HFFc6 (cell line): ENCODE data around the gene KIAA2012. TPM values are rescaled to one million over a fixed set of nuclear protein-coding genes. Genes with fewer than 3 reads are reported as not detected.

Source experiments
- DNase-seq: peaks from one replicate; pipeline ENCODE4 v3.0.0-alpha.2; 2018
- H3K27ac Mint-ChIP-seq: 2 replicates; pipeline ENCODE4 v1.8.0; 2020; ENCODE audit warnings: mild to moderate bottlenecking, mixed read lengths
- H3K27me3 Mint-ChIP-seq: 2 replicates; pipeline ENCODE4 v1.8.0; 2021; ENCODE audit warnings: mild to moderate bottlenecking, moderate library complexity, mixed read lengths; ENCODE audit not compliant: insufficient read depth
- H3K36me3 Mint-ChIP-seq: 2 replicates; pipeline ENCODE4 v1.8.0; 2021; ENCODE audit warnings: low read depth, mixed read lengths
- H3K4me1 Mint-ChIP-seq: 2 replicates; pipeline ENCODE4 v1.8.0; 2020; ENCODE audit warnings: low read depth, mixed read lengths
- H3K4me3 Mint-ChIP-seq: 2 replicates; pipeline ENCODE4 v1.8.0; 2020; ENCODE audit warnings: mild to moderate bottlenecking, moderate library complexity, mixed read lengths
- H3K9me3 Mint-ChIP-seq: 2 replicates; pipeline ENCODE4 v1.8.0; 2020; ENCODE audit warnings: mild to moderate bottlenecking, mixed read lengths
- total RNA-seq, 6 experiments: library from RNA; stranded (reverse); fragmentation: NEBNext Ultra II Directional; extraction: Animal tissue kit (Norgen Biotek cat#: 25700); gene quantifications; 2 replicates in 1 of 6; 3 replicates in 5 of 6; pipeline ENCODE4 v1.2.3, GENCODE V29; 2021
- TF ChIP-seq, protein P1 (sequence below): fragments of 200-600 bp; sonication (generic); IDR thresholded peaks from 2 replicates; pipeline ENCODE4 v1.5.0; 2021; ENCODE audit warnings: antibody characterized with exemption, mild to moderate bottlenecking

The KIAA2012 gene
- total RNA-seq, 6 experiments from 2014 or later, result 0.09 to 0.40 (median 0.26) TPM

DNA sequence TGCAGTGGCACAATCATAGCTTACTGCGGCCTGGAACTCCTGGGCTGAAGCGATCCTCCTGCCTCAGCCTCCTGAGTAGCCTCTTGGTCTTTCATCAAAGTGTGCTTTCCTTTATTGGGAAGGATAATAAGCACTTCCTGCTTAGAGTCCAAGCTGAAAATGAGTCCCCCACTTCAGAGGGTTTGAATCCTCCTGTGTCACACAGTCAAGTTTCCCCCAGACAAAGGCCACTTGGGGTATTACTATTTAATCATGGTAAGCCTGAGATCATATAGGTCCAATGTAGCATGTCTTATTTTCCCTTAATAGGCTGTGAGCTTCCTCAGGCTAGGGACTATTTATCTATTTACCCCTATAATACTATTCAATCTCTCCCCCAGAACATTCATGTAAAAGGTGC is 11.4 kb upstream of the KIAA2012 start:
- Mint-ChIP-seq H3K27ac (no peak overlapping the region), H3K27me3 (peaks cover 4% of the 10 kb centered on the region; the same call in 1 of the 2 replicates), H3K4me1 (peaks cover 31% of the 10 kb centered on the region), H3K9me3 (no peaks in the 10 kb centered on the region), H3K36me3 (no peaks in the 10 kb centered on the region), H3K4me3 (no peak overlapping the region)
- TF ChIP-seq, protein P1, sequence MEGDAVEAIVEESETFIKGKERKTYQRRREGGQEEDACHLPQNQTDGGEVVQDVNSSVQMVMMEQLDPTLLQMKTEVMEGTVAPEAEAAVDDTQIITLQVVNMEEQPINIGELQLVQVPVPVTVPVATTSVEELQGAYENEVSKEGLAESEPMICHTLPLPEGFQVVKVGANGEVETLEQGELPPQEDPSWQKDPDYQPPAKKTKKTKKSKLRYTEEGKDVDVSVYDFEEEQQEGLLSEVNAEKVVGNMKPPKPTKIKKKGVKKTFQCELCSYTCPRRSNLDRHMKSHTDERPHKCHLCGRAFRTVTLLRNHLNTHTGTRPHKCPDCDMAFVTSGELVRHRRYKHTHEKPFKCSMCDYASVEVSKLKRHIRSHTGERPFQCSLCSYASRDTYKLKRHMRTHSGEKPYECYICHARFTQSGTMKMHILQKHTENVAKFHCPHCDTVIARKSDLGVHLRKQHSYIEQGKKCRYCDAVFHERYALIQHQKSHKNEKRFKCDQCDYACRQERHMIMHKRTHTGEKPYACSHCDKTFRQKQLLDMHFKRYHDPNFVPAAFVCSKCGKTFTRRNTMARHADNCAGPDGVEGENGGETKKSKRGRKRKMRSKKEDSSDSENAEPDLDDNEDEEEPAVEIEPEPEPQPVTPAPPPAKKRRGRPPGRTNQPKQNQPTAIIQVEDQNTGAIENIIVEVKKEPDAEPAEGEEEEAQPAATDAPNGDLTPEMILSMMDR, result no peak
- no peak for DNase-seq

DNA sequence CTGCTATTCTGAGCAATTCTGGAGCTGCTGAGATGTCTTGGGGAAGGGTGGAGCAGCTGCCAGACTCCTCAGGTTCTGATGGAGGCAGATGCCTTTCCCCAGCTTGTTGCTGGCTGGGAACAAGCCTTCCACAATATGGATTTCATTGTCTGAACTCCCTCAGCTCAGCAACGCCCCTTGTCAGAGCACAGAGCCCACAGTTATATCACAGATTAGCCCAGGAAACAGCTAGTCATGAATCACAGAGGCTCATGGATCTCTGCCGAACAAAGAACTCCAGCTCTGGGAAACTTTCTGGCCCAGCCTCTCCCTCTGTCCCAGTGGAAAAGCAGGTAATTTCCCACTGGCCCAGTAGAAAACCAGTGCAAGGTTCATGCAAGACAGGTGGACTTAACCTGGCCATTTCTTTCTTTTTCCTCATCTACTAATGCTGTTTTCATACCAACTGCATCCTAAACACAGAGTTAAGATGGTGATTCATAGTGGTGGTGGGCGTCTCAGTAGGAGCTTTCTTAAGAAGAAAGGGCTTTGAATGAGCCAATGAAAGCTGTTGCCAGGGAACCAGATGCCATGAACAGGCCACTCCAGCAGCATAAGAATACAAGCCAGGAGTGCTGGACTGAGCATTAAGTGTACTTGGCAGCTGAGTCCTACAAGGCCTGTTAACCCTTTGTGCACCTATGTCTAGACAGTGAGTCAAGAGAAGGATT is 8.7 kb upstream of the KIAA2012 start:
- TF ChIP-seq, protein P1, result no peak
- Mint-ChIP-seq H3K4me1 (peaks cover 28% of the 10 kb centered on the region), H3K9me3 (no peaks in the 10 kb centered on the region), H3K27me3 (no peaks in the 10 kb centered on the region), H3K4me3 (peak overlapping the region; percentile 75), H3K36me3 (no peaks in the 10 kb centered on the region), H3K27ac (peak overlapping the region; percentile 90)
- peak; percentile 62 for DNase-seq

DNA sequence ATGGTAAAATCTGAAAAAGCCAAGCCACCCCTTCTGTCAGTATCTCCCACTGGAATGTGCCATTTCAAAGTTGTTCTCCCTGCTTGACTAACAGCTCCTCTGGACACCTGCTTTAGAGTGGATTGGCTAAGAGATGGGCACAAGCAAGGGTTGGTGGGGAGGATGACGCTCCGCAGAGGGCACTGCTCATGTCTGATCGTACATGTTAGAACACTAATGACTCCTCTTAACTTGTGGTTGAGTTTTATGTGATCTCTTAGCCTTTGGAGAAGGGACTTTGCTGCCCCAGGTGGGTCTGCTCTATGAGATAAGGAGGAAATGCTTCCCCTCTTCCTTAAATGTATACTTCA is 8.2 kb upstream of the KIAA2012 start:
- no peak for DNase-seq
- TF ChIP-seq, protein P1, result no peak
- Mint-ChIP-seq H3K27ac (peak overlapping the region; percentile 90), H3K27me3 (no peaks in the 10 kb centered on the region), H3K4me1 (peaks cover 28% of the 10 kb centered on the region), H3K9me3 (no peaks in the 10 kb centered on the region), H3K36me3 (no peaks in the 10 kb centered on the region), H3K4me3 (0 out of 2 replicates have a peak overlapping the region, but pooled peaks have one; percentile 75)

DNA sequence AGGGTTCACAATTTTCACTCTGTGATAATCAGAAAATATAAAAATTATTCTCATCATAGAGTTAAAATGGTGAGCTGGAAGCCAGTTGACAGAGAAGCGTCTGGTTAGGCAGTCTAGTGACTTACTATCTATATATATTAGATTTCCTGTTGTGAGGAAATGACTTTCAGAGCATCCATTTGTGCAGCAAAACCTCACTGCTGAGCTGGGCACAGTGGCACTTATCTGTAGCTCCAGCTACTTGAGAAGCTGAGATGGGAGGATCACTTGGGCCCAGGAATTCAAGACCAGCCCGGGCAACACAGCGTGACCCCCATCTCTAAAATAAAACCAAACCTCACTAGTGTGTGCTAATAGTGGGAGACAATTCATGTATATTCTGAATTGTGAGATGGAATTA is 7.2 kb upstream of the KIAA2012 start:
- H3K9me3 Mint-ChIP-seq, result no peaks in the 10 kb centered on the region
- DNase-seq, result no peak
- TF ChIP-seq, protein P1, result no peak
- H3K4me3 Mint-ChIP-seq, result no peak overlapping the region
- no peaks in the 10 kb centered on the region for H3K27me3 Mint-ChIP-seq
- no peaks in the 10 kb centered on the region for H3K36me3 Mint-ChIP-seq
- H3K27ac Mint-ChIP-seq, result no peak overlapping the region
- H3K4me1 Mint-ChIP-seq, result peaks cover 28% of the 10 kb centered on the region

DNA sequence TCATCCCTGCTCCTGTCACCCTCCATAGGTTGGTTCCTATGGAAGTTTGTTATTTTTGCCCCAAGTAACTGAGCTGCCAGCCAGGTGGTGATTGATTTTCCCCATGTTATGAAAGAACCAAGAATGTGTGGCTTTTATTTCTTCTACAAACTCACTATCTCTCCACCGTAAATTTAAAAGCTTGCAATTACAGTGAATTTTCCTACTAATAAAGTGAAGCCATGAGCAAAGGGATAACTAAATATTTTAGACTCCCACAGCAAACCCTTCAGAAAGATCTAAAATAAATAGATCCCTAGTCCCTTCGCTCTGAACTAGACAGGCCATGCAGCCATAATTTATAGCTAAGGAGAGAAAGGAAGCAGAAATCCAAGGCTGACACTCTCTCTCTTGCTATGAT is 6.2 kb upstream of the KIAA2012 start:
- no peak overlapping the region for H3K4me3 Mint-ChIP-seq
- H3K4me1 Mint-ChIP-seq, result peaks cover 32% of the 10 kb centered on the region
- H3K36me3 Mint-ChIP-seq, result no peaks in the 10 kb centered on the region
- H3K27ac Mint-ChIP-seq, result no peak overlapping the region
- H3K27me3 Mint-ChIP-seq, result no peaks in the 10 kb centered on the region
- DNase-seq, result no peak
- TF ChIP-seq, protein P1, result no peak
- no peaks in the 10 kb centered on the region for H3K9me3 Mint-ChIP-seq
